ENCODE measurements around the gene CLN6.

The CLN6 gene

GRCh38 chr15:68256675-68257450, 27.3 kb upstream of the CLN6 start:
- peak overlapping the region; percentile 42 for H3K4me3 ChIP-seq (ENCODE audit: low read depth, low read length)
- TF ChIP-seq CTCF (IDR thresholded peaks at IDR 0.05; ENCODE audit: borderline replicate concordance, insufficient read depth, low read depth, low read length), result no peak

- TF ChIP-seq CTCF (IDR thresholded peaks at IDR 0.05; ENCODE audit: borderline replicate concordance, insufficient read depth, low read depth, low read length), result peak; percentile 74
- H3K4me3 ChIP-seq (ENCODE audit: low read depth, low read length), result no peak overlapping the region
These were observed 23.5 kb upstream of the CLN6 start for GRCh38 chr15:68252925-68253534.

- TF ChIP-seq CTCF (IDR thresholded peaks at IDR 0.05; ENCODE audit: borderline replicate concordance, insufficient read depth, low read depth, low read length), result no peak
- no peak overlapping the region for H3K4me3 ChIP-seq (ENCODE audit: low read depth, low read length)
These were observed 19.7 kb upstream of the CLN6 start for GRCh38 chr15:68249058-68249713.

GRCh38 chr15:68244235-68244634, 14.7 kb upstream of the CLN6 start:
- no peak for TF ChIP-seq CTCF (IDR thresholded peaks at IDR 0.05; ENCODE audit: borderline replicate concordance, insufficient read depth, low read depth, low read length)
- H3K4me3 ChIP-seq (ENCODE audit: low read depth, low read length), result no peak overlapping the region

- TF ChIP-seq CTCF (IDR thresholded peaks at IDR 0.05; ENCODE audit: borderline replicate concordance, insufficient read depth, low read depth, low read length), result no peak
- no peak overlapping the region for H3K4me3 ChIP-seq (ENCODE audit: low read depth, low read length)
These were observed 11.8 kb upstream of the CLN6 start for GRCh38 chr15:68241088-68241935.

GRCh38 chr15:68239025-68239424, 9.5 kb upstream of the CLN6 start:
- TF ChIP-seq CTCF (IDR thresholded peaks at IDR 0.05; ENCODE audit: borderline replicate concordance, insufficient read depth, low read depth, low read length), result no peak
- H3K4me3 ChIP-seq (ENCODE audit: low read depth, low read length), result no peak overlapping the region
